H9 (cell line): ENCODE data around the gene PLEKHF1. TPM values are rescaled to one million over a fixed set of nuclear protein-coding genes. Genes with fewer than 3 reads are reported as not detected.
A peak's percentile ranks its signal among the peaks of the same experiment; 100 is the strongest.

Experiments used
- DNase-seq: peaks from one replicate; pipeline ENCODE4 v3.0.0-alpha.2; 2017
- H2AFZ ChIP-seq: one replicate; pipeline ENCODE4 v1.6.1; 2013; ENCODE audit warnings: mild to moderate bottlenecking, low read length, control low read depth, moderate library complexity
- H2AK5ac ChIP-seq: 2 replicates; pipeline ENCODE4 v1.6.1; 2013; ENCODE audit warnings: low read length, control low read depth, mixed read lengths; ENCODE audit not compliant: insufficient read length
- H2BK120ac ChIP-seq: one replicate; pipeline ENCODE4 v1.6.1; 2013; ENCODE audit warnings: low read depth, mild to moderate bottlenecking, low read length, control low read depth, inconsistent platforms; ENCODE audit not compliant: poor library complexity, severe bottlenecking
- H2BK12ac ChIP-seq: 2 replicates; pipeline ENCODE4 v1.6.1; 2013; ENCODE audit warnings: low read length, control low read depth, mixed read lengths, low read depth; ENCODE audit not compliant: insufficient read length
- H2BK15ac ChIP-seq: 2 replicates; pipeline ENCODE4 v1.6.1; 2013; ENCODE audit warnings: low read depth, low read length, control low read depth
- H2BK20ac ChIP-seq: one replicate; pipeline ENCODE4 v1.6.1; 2013; ENCODE audit warnings: low read depth, mild to moderate bottlenecking, low read length, control low read depth, inconsistent platforms; ENCODE audit not compliant: poor library complexity, severe bottlenecking
- H2BK5ac ChIP-seq: 2 replicates; pipeline ENCODE4 v1.6.1; 2013; ENCODE audit warnings: low read length, control low read depth, mixed read lengths; ENCODE audit not compliant: insufficient read length
- H3K14ac ChIP-seq: 2 replicates; pipeline ENCODE4 v1.6.1; 2013; ENCODE audit warnings: low read length, control low read depth; ENCODE audit not compliant: insufficient read depth
- H3K18ac ChIP-seq: 2 replicates; pipeline ENCODE4 v1.6.1; 2013; ENCODE audit warnings: low read depth, mild to moderate bottlenecking, mixed read lengths, low read length, control low read depth; ENCODE audit not compliant: insufficient read length
- H3K23ac ChIP-seq: 2 replicates; pipeline ENCODE4 v1.6.1; 2013; ENCODE audit warnings: low read length, control low read depth, mixed read lengths, low read depth; ENCODE audit not compliant: insufficient read length
- H3K23me2 ChIP-seq: 2 replicates; pipeline ENCODE4 v1.6.1; 2013; ENCODE audit warnings: low read depth, mild to moderate bottlenecking, mixed read lengths, low read length, control low read depth; ENCODE audit not compliant: insufficient read length, poor library complexity, severe bottlenecking
- H3K27ac ChIP-seq: 2 replicates; pipeline ENCODE4 v1.5.1; 2013; ENCODE audit warnings: low read length, control low read depth, mixed read lengths, low read depth; ENCODE audit not compliant: insufficient read length
- H3K27me3 ChIP-seq: 2 replicates; pipeline ENCODE4 v1.6.1; 2013; ENCODE audit warnings: low read length, control low read depth, inconsistent platforms; ENCODE audit not compliant: insufficient read depth
- H3K4ac ChIP-seq: 2 replicates; pipeline ENCODE4 v1.6.1; 2013; ENCODE audit warnings: low read depth, mild to moderate bottlenecking, control low read depth, inconsistent platforms, low read length, moderate library complexity
- H3K4me1 ChIP-seq: 2 replicates; pipeline ENCODE4 v1.6.1; 2013; ENCODE audit warnings: low read length, control low read depth, inconsistent platforms; ENCODE audit not compliant: insufficient read depth
- H3K4me2 ChIP-seq: 2 replicates; pipeline ENCODE4 v1.6.1; 2013; ENCODE audit warnings: low read length, control low read depth, mixed read lengths; ENCODE audit not compliant: insufficient read length, insufficient read depth
- H3K56ac ChIP-seq: 2 replicates; pipeline ENCODE4 v1.6.1; 2013; ENCODE audit warnings: low read depth, mild to moderate bottlenecking, mixed read lengths, low read length, control low read depth; ENCODE audit not compliant: insufficient read length
- H3K79me1 ChIP-seq: 2 replicates; pipeline ENCODE4 v1.6.1; 2013; ENCODE audit warnings: low read depth, mild to moderate bottlenecking, moderate library complexity, low read length, control low read depth, inconsistent platforms; ENCODE audit not compliant: insufficient read depth, poor library complexity, severe bottlenecking
- H3K79me2 ChIP-seq: 2 replicates; pipeline ENCODE4 v1.6.1; 2013; ENCODE audit warnings: low read length, control low read depth, inconsistent platforms; ENCODE audit not compliant: insufficient read depth
- H3K9ac ChIP-seq: 2 replicates; pipeline ENCODE4 v1.6.1; 2013; ENCODE audit warnings: low read length, control low read depth, mixed read lengths; ENCODE audit not compliant: insufficient read length; ENCODE audit errors: extremely low read depth
- H3K9me3 ChIP-seq: one replicate; pipeline ENCODE4 v1.6.1; 2013; ENCODE audit warnings: low read depth, low read length, inconsistent platforms; ENCODE audit not compliant: control insufficient read depth
- H3T11ph ChIP-seq: one replicate; pipeline ENCODE4 v1.6.1; 2013; ENCODE audit warnings: mild to moderate bottlenecking, low read length, control low read depth, inconsistent platforms
- H4K20me1 ChIP-seq: one replicate; pipeline ENCODE4 v1.6.1; 2013; ENCODE audit not compliant: control insufficient read depth, insufficient read length, insufficient read depth
- H4K5ac ChIP-seq: 2 replicates; pipeline ENCODE4 v1.6.1; 2013; ENCODE audit warnings: low read depth, mild to moderate bottlenecking, mixed read lengths, low read length, control low read depth; ENCODE audit not compliant: insufficient read length
- H4K8ac ChIP-seq: replicated peaks from 2 replicates; pipeline ENCODE4 v1.6.1; 2013; ENCODE audit warnings: low read length, control low read depth, mixed read lengths, low read depth; ENCODE audit not compliant: insufficient read length
- H4K91ac ChIP-seq: 2 replicates; pipeline ENCODE4 v1.6.1; 2013; ENCODE audit warnings: low read depth, mild to moderate bottlenecking, moderate library complexity, mixed read lengths, low read length, control low read depth; ENCODE audit not compliant: insufficient read length
- H3K27ac Mint-ChIP-seq, 3 experiments: 2 replicates in 2 of 3; 3 replicates in 1 of 3; pipeline ENCODE4 v1.8.0; 2020 to 2021; ENCODE audit warnings: mixed read lengths in 3 of 3, mild to moderate bottlenecking in 1 of 3, moderate library complexity in 1 of 3
- H3K27me3 Mint-ChIP-seq: 2 replicates; pipeline ENCODE4 v1.8.0; 2021; ENCODE audit warnings: low read depth, mild to moderate bottlenecking, moderate library complexity, mixed read lengths
- H3K36me3 Mint-ChIP-seq, 3 experiments: 2 replicates in 2 of 3; 3 replicates in 1 of 3; pipeline ENCODE4 v1.8.0; 2020 to 2021; ENCODE audit warnings: low read depth in 3 of 3, mixed read lengths in 3 of 3; ENCODE audit not compliant: insufficient read depth in 1 of 3
- H3K4me1 Mint-ChIP-seq, 2 experiments: 2 replicates each; pipeline ENCODE4 v1.8.0; 2020; ENCODE audit warnings: mixed read lengths in 2 of 2
- H3K4me3 Mint-ChIP-seq, 2 experiments: 2 replicates in 1 of 2; 3 replicates in 1 of 2; pipeline ENCODE4 v1.8.0; 2020 to 2021; ENCODE audit warnings: mild to moderate bottlenecking in 2 of 2, mixed read lengths in 2 of 2, moderate library complexity in 1 of 2
- H3K9me3 Mint-ChIP-seq, 2 experiments: 2 replicates in 1 of 2; 3 replicates in 1 of 2; pipeline ENCODE4 v1.8.0; 2020; ENCODE audit warnings: mild to moderate bottlenecking in 2 of 2, mixed read lengths in 2 of 2, moderate library complexity in 1 of 2
- CTCF ChIP-seq: fragments of 200-600 bp; sonication (generic); conservative IDR thresholded peaks from 3 replicates; pipeline ENCODE4 v1.8.0; 2021; ENCODE audit warnings: antibody characterized with exemption, mild to moderate bottlenecking
- WGBS: extraction: QIAGEN DNeasy Blood & Tissue Kit; methylation state at CpG from one replicate; pipeline ENCODE4 v1.1.7; 2013; ENCODE audit warnings: missing lambda C conversion rate, low lambda C conversion rate, mixed read lengths; ENCODE audit not compliant: insufficient read length; ENCODE audit errors: extremely low coverage; 5-methylcytosine and 5-hydroxymethylcytosine counted together
- total RNA-seq: library from RNA; stranded (reverse); gene quantifications from 2 replicates; pipeline ENCODE4 v1.2.1, GENCODE V29; 2021

Gene PLEKHF1
- total RNA-seq, 1 experiment from 2014 or later, result 4.9 TPM

- H2AK5ac ChIP-seq, result no peak overlapping the region
- H3K23me2 ChIP-seq, result peaks cover 14% of the 10 kb centered on the region
- H3K4me1 Mint-ChIP-seq, result peaks cover 11 to 20% of the 10 kb centered on the region in 2 experiments
- H4K8ac ChIP-seq, result no peak overlapping the region
- H3K4me2 ChIP-seq, result peak overlapping the region; percentile 62
- H3K56ac ChIP-seq, result no peak overlapping the region
- no peak overlapping the region for H2BK20ac ChIP-seq
- peak overlapping the region; percentile 2 for H3K18ac ChIP-seq
- H3K79me2 ChIP-seq, result no peaks in the 10 kb centered on the region; the same call in 1 of the 2 replicates
- no peak overlapping the region for H3K4ac ChIP-seq
- H3K23ac ChIP-seq, result no peak overlapping the region
- H3K9me3 ChIP-seq, result no peaks in the 10 kb centered on the region
- H2BK12ac ChIP-seq, result no peak overlapping the region
- H4K91ac ChIP-seq, result no peak overlapping the region
- no peaks in the 10 kb centered on the region for H4K20me1 ChIP-seq
- no peak overlapping the region for H3K9ac ChIP-seq
- peak; percentile 86 for DNase-seq
- H3K27ac ChIP-seq, result no peak overlapping the region
- H2BK15ac ChIP-seq, result no peak overlapping the region
- no peak for TF ChIP-seq CTCF
- no peaks in the 10 kb centered on the region for H3K9me3 Mint-ChIP-seq
- WGBS, result no CpG with 5 or more reads among the region's 30 CpGs
- no peak overlapping the region for H4K5ac ChIP-seq
- peaks cover 12% of the 10 kb centered on the region for H3K27me3 Mint-ChIP-seq
- H3K4me1 ChIP-seq, result peaks cover 8% of the 10 kb centered on the region; the same call in 1 of the 2 replicates
- H2BK5ac ChIP-seq, result no peak overlapping the region
- H3T11ph ChIP-seq, result no peak overlapping the region
- no peak overlapping the region for H2AFZ ChIP-seq
- peaks cover 0 to 6% (median 2%) of the 10 kb centered on the region in 3 experiments; a peak in 5 of 7 replicates for H3K36me3 Mint-ChIP-seq
- H3K79me1 ChIP-seq, result no peaks in the 10 kb centered on the region
- no peaks in the 10 kb centered on the region for H3K27me3 ChIP-seq
- 0 out of 2 replicates have a peak overlapping the region, but pooled peaks have one; percentile 4 for H3K14ac ChIP-seq
- peak overlapping the region; percentile 73 to 86 for H3K4me3 Mint-ChIP-seq
- peak overlapping the region in 2 of 3 experiments; percentile 67 to 88; a peak in 2 of 7 replicates for H3K27ac Mint-ChIP-seq
- H2BK120ac ChIP-seq, result no peak overlapping the region
Observed at GRCh38 chr19:29665826-29666577, 741 bp downstream of the PLEKHF1 start.
